GM12874 (cell line): ENCODE data around the gene S1PR5.

Source experiments
- CTCF ChIP-seq: IDR thresholded peaks from 2 replicates; pipeline ENCODE4 v1.5.1; 2011; ENCODE audit warnings: low read depth, mild to moderate bottlenecking, control low read depth, low read length, moderate library complexity; ENCODE audit not compliant: insufficient read depth

S1PR5 gene

GRCh38 chr19:10560154-10560553 is 42.9 kb upstream of the S1PR5 start:
- TF ChIP-seq CTCF = no peak

- TF ChIP-seq CTCF = no peak
Observed at GRCh38 chr19:10557603-10558197, 40.5 kb upstream of the S1PR5 start.

- TF ChIP-seq CTCF = no peak
Observed at GRCh38 chr19:10555610-10555973, 38.3 kb upstream of the S1PR5 start.

GRCh38 chr19:10554760-10555609 is 37.7 kb upstream of the S1PR5 start:
- no peak for TF ChIP-seq CTCF

- no peak for TF ChIP-seq CTCF
Observed at GRCh38 chr19:10553943-10554381, 36.7 kb upstream of the S1PR5 start.

- no peak for TF ChIP-seq CTCF
Observed at GRCh38 chr19:10553087-10553667, 35.9 kb upstream of the S1PR5 start.

GRCh38 chr19:10552510-10553053 is 35.3 kb upstream of the S1PR5 start:
- TF ChIP-seq CTCF = no peak
